ENCODE results near the gene POU3F2. TPM values are rescaled to one million over a fixed set of nuclear protein-coding genes. Genes with fewer than 3 reads are reported as not detected.

POU3F2 gene
- total and polyA plus RNA-seq, 5 donors from 2014 or later: not detected

DNA sequence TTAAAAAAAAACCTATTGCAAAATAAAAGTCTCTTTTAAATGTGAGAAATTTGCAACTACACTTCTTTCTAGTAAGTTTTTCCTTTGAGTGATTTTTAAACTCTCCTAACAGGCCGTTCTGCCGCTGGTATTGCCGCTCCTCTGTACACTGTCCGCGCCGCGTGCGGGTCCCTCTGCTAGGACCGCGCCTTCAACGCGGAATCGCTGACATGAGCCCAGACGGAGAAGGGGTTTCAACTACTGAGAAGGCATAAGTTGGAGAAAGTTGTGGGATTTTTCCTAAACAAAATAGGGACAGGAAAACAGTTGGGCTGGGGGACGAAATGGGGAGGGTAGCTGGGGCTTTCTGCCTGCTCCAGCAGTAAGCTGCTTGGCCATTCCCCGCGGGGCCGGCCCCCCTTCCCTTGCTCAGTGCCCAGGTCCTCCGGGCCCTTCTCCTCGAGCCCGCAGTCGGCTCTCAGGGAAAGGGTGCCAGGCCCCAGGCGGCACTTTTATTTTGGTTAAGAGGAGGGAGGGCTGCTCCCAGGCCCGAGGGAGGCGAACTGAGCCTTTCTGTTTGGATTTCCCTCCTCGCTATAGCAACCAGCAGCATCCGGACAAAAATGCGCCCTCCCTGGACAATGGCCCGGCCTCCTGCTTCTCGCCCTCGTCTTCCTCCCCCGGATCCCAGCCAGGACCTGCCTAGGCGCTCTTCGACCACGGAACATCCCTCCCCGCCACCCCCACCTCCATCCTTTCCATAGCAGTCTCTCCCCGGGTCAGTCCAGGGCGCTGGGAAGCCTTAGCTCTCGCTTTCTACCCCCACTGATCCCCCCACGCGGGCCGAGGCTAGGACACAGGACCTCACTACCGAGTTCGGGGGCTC is 6.8 kb upstream of the POU3F2 start:
- Histone ChIP-seq H3K4me1 (ENCODE audit: control insufficient read depth, insufficient read depth, low read length, poor library complexity, severe bottlenecking) (peaks cover 19% of the 10 kb centered on the region), H3K36me3 (ENCODE audit: control insufficient read depth, insufficient read depth, low read length) (no peaks in the 10 kb centered on the region), H3K4me3 (ENCODE audit: low read depth, low read length) (no peak overlapping the region), H3K27ac (ENCODE audit: insufficient read depth, low read length, poor library complexity, severe bottlenecking) (no peak overlapping the region), H3K9me3 (ENCODE audit: control insufficient read depth in 2 of 2, low read length in 2 of 2) (no peaks in the 10 kb centered on the region), H3K27me3 (ENCODE audit: control insufficient read depth, insufficient read depth, low read length) (peaks cover 50% of the 10 kb centered on the region)
- Mint-ChIP-seq H3K27ac (no peak overlapping the region), H3K9me3 (peaks cover 0 to 4% (median 3%) of the 10 kb centered on the region in 7 donors), H3K36me3 (no peaks in the 10 kb centered on the region), H3K4me1 (peaks cover 7 to 45% (median 35%) of the 10 kb centered on the region in 4 donors), H3K4me3 (no peak overlapping the region), H3K27me3 (peaks cover 93% of the 10 kb centered on the region)
- ATAC-seq (ENCODE audit: low read depth in 2 of 2) (no peak), DNase-seq (no peak)

DNA sequence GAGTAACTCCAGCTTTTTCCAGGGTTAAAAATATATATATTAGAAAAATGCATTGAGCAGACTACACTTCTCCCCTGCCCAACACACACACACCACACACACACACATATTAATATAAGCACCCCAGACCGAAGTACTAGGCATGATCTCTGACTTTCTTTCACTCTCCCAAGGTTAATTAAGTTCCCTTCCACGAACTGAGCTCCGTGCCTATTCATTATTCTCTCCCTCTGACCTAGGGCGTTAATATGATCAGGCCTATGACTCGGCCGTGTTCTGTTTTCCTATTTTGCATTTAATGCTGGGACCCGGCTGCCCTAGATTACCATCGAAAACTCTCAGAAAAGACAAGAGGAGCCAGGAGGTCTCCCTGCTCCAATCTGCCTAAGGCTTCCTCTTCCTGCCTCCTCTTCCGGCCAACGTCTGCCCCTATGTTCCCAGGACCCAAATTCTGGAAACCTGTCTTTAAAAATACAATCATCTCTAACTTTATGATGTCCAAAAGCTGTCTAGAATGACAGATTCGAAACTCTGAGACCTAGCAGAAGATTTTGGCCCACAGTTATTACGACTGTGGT is 6.1 kb upstream of the POU3F2 start:
- no peaks in the 10 kb centered on the region for H3K36me3 Mint-ChIP-seq
- no peaks in the 10 kb centered on the region for H3K36me3 ChIP-seq (ENCODE audit: control insufficient read depth, insufficient read depth, low read length)
- peaks cover 7 to 53% (median 41%) of the 10 kb centered on the region in 4 donors for H3K4me1 Mint-ChIP-seq
- H3K27me3 Mint-ChIP-seq: peaks cover 97% of the 10 kb centered on the region
- no peak overlapping the region for H3K4me3 ChIP-seq (ENCODE audit: low read depth, low read length)
- peaks cover 0 to 4% (median 3%) of the 10 kb centered on the region in 7 donors for H3K9me3 Mint-ChIP-seq
- peaks cover 26% of the 10 kb centered on the region for H3K4me1 ChIP-seq (ENCODE audit: control insufficient read depth, insufficient read depth, low read length, poor library complexity, severe bottlenecking)
- H3K27me3 ChIP-seq (ENCODE audit: control insufficient read depth, insufficient read depth, low read length): peaks cover 47% of the 10 kb centered on the region
- H3K9me3 ChIP-seq (ENCODE audit: control insufficient read depth in 2 of 2, low read length in 2 of 2): no peaks in the 10 kb centered on the region
- no peak for DNase-seq
- no peak for ATAC-seq (ENCODE audit: low read depth in 2 of 2)
- peak overlapping the region in 1 of 4 donors; percentile 39 for H3K4me3 Mint-ChIP-seq
- H3K27ac Mint-ChIP-seq: no peak overlapping the region
- H3K27ac ChIP-seq (ENCODE audit: insufficient read depth, low read length, poor library complexity, severe bottlenecking): no peak overlapping the region

DNA sequence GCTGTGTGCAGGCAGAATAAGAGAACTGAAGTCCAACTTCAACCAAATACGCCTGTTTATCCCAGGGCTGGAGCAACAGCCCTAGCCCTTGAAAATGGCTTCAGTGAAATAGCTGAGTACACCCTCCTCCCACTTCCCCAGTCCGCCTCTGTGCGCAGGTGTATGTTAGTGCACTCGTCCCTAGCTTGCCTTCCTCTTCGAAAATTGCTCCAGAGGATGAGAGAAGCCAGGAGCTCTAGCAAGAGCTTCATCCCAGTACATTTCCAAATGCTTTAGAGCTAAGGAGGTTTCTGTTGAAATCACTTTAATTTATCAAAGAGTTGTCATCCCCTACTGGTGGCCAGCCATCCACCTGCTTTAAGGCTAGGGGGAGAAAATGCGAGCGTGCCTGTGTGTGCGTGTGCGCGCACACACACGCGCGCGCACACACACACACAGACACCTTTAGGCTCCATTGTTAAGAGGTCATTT is 5.4 kb upstream of the POU3F2 start:
- Histone ChIP-seq H3K36me3 (ENCODE audit: control insufficient read depth, insufficient read depth, low read length) (no peaks in the 10 kb centered on the region), H3K4me3 (ENCODE audit: low read depth, low read length) (no peak overlapping the region), H3K9me3 (ENCODE audit: control insufficient read depth in 2 of 2, low read length in 2 of 2) (no peaks in the 10 kb centered on the region), H3K27ac (ENCODE audit: insufficient read depth, low read length, poor library complexity, severe bottlenecking) (no peak overlapping the region), H3K4me1 (ENCODE audit: control insufficient read depth, insufficient read depth, low read length, poor library complexity, severe bottlenecking) (peaks cover 33% of the 10 kb centered on the region), H3K27me3 (ENCODE audit: control insufficient read depth, insufficient read depth, low read length) (peaks cover 49% of the 10 kb centered on the region)
- DNase-seq (no peak), ATAC-seq (ENCODE audit: low read depth in 2 of 2) (no peak)
- no peak overlapping the region for H3K27ac Mint-ChIP-seq
- H3K4me3 Mint-ChIP-seq: peak overlapping the region in 2 of 4 donors; percentile 7 to 54
- peaks cover 0 to 5% (median 3%) of the 10 kb centered on the region in 7 donors for H3K9me3 Mint-ChIP-seq
- peaks cover 7 to 54% (median 44%) of the 10 kb centered on the region in 4 donors for H3K4me1 Mint-ChIP-seq
- no peaks in the 10 kb centered on the region for H3K36me3 Mint-ChIP-seq
- peaks cover 97% of the 10 kb centered on the region for H3K27me3 Mint-ChIP-seq

DNA sequence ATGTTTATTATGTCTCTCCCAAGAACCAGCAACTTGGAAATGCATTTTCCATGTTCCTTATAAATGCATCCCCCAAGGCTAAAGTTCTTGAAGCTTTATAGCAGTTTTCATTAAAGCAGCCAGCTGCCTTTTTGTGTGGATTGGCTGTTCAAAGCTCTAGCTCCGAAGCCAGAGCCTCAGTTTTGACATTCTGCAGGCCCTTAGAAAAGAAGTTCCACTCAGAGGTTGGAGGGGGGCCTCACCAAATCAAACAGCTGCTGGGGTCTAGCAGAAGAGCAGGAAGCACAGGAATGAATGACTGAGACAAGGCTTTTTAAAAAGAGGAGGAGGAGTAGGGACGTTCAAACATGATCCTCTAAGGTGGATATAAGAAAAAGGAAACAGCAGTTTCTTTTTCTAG is 4.2 kb upstream of the POU3F2 start:
- DNase-seq: no peak
- Histone ChIP-seq H3K27me3 (ENCODE audit: control insufficient read depth, insufficient read depth, low read length) (peaks cover 48% of the 10 kb centered on the region), H3K4me3 (ENCODE audit: low read depth, low read length) (no peak overlapping the region), H3K36me3 (ENCODE audit: control insufficient read depth, insufficient read depth, low read length) (no peaks in the 10 kb centered on the region), H3K27ac (ENCODE audit: insufficient read depth, low read length, poor library complexity, severe bottlenecking) (no peak overlapping the region), H3K9me3 (ENCODE audit: control insufficient read depth in 2 of 2, low read length in 2 of 2) (no peaks in the 10 kb centered on the region), H3K4me1 (ENCODE audit: control insufficient read depth, insufficient read depth, low read length, poor library complexity, severe bottlenecking) (peaks cover 31% of the 10 kb centered on the region)
- H3K27me3 Mint-ChIP-seq: peaks cover 94% of the 10 kb centered on the region
- H3K36me3 Mint-ChIP-seq: no peaks in the 10 kb centered on the region
- H3K4me1 Mint-ChIP-seq: peaks cover 7 to 55% (median 43%) of the 10 kb centered on the region in 4 donors
- no peak overlapping the region for H3K27ac Mint-ChIP-seq
- peaks cover 0 to 6% (median 1%) of the 10 kb centered on the region in 7 donors for H3K9me3 Mint-ChIP-seq
- no peak for ATAC-seq (ENCODE audit: low read depth in 2 of 2)
- peak overlapping the region in 1 of 4 donors; percentile 52 for H3K4me3 Mint-ChIP-seq

DNA sequence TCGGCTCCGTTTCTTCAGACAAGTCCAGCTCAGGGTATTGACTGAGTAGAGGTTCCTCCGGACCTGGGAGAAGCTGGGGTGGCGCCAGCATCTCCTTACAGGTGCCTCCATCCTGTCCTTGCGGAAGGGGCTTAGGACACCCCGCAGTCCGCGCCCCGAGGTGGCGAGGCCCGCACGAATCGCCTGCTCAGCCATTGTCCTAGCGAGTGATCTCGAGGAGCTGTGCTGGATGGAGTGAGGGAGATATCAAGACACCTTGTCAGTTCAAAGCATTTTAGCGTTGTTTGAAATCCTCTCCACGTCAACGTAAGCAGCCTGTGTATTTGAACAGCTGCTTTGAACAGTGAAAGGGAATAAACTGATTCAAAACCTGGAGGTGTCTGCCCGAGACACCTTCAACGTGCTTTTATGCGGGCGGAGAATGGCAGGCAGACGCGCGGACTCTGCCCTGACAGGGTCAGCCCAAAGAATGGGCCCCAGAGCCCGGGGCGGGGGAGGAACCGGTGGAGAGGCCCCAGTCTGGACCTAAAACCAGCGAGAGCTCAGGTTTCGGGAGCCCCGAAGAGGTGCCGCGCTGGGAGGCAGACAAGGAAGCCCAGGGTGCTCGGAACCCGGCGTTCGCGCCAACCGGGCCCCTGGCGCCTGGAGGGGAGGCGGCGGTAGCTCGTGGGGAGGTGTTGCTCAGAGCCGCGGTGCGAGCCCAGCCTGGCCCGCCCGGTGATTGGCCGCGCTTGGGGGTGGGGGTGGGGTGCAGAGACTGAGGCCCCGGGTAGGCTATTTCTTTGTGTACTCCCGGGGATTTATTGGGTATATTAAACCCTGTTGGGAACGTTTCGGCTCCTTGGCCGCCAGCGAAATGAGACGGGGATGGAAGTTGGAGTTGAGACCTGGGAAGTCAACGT is 3.1 kb upstream of the POU3F2 start:
- Mint-ChIP-seq H3K4me3 (peak overlapping the region; percentile 71 to 88 (median 78)), H3K9me3 (peaks cover 0 to 8% (median 1%) of the 10 kb centered on the region in 7 donors), H3K27me3 (peaks cover 90% of the 10 kb centered on the region), H3K36me3 (no peaks in the 10 kb centered on the region), H3K4me1 (peaks cover 14 to 62% (median 48%) of the 10 kb centered on the region in 4 donors), H3K27ac (no peak overlapping the region)
- Histone ChIP-seq H3K36me3 (ENCODE audit: control insufficient read depth, insufficient read depth, low read length) (no peaks in the 10 kb centered on the region), H3K27ac (ENCODE audit: insufficient read depth, low read length, poor library complexity, severe bottlenecking) (no peak overlapping the region), H3K4me3 (ENCODE audit: low read depth, low read length) (no peak overlapping the region), H3K9me3 (ENCODE audit: control insufficient read depth in 2 of 2, low read length in 2 of 2) (no peaks in the 10 kb centered on the region), H3K4me1 (ENCODE audit: control insufficient read depth, insufficient read depth, low read length, poor library complexity, severe bottlenecking) (peaks cover 41% of the 10 kb centered on the region), H3K27me3 (ENCODE audit: control insufficient read depth, insufficient read depth, low read length) (peaks cover 41% of the 10 kb centered on the region)
- ATAC-seq (ENCODE audit: low read depth in 2 of 2): no peak
- no peak for DNase-seq

DNA sequence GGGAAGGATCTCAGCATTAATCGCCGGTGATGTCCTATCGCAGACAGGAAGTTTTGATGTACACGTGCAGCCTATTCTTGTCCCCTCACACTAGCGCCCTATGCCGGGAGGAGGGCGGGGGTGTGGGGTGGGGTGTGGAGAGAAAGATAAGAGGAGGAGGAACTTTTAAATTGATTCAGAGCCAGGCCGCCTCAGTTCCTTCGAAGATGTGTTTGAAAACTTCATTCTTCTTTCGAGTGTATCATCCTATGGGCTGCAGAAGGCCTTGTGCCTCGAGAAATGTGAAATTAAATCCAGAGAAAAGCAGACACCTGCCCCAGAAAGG is 2.5 kb upstream of the POU3F2 start:
- Mint-ChIP-seq H3K27ac (no peak overlapping the region), H3K27me3 (peaks cover 90% of the 10 kb centered on the region), H3K36me3 (no peaks in the 10 kb centered on the region), H3K9me3 (peaks cover 0 to 8% (median 1%) of the 10 kb centered on the region in 7 donors), H3K4me3 (peak overlapping the region; percentile 71 to 78 (median 74)), H3K4me1 (peaks cover 15 to 64% (median 51%) of the 10 kb centered on the region in 4 donors)
- ATAC-seq (ENCODE audit: low read depth in 2 of 2) (no peak), DNase-seq (no peak)
- Histone ChIP-seq H3K36me3 (ENCODE audit: control insufficient read depth, insufficient read depth, low read length) (no peaks in the 10 kb centered on the region), H3K4me3 (ENCODE audit: low read depth, low read length) (no peak overlapping the region), H3K27ac (ENCODE audit: insufficient read depth, low read length, poor library complexity, severe bottlenecking) (no peak overlapping the region), H3K9me3 (ENCODE audit: control insufficient read depth in 2 of 2, low read length in 2 of 2) (no peaks in the 10 kb centered on the region), H3K4me1 (ENCODE audit: control insufficient read depth, insufficient read depth, low read length, poor library complexity, severe bottlenecking) (peaks cover 41% of the 10 kb centered on the region), H3K27me3 (ENCODE audit: control insufficient read depth, insufficient read depth, low read length) (peaks cover 41% of the 10 kb centered on the region)

DNA sequence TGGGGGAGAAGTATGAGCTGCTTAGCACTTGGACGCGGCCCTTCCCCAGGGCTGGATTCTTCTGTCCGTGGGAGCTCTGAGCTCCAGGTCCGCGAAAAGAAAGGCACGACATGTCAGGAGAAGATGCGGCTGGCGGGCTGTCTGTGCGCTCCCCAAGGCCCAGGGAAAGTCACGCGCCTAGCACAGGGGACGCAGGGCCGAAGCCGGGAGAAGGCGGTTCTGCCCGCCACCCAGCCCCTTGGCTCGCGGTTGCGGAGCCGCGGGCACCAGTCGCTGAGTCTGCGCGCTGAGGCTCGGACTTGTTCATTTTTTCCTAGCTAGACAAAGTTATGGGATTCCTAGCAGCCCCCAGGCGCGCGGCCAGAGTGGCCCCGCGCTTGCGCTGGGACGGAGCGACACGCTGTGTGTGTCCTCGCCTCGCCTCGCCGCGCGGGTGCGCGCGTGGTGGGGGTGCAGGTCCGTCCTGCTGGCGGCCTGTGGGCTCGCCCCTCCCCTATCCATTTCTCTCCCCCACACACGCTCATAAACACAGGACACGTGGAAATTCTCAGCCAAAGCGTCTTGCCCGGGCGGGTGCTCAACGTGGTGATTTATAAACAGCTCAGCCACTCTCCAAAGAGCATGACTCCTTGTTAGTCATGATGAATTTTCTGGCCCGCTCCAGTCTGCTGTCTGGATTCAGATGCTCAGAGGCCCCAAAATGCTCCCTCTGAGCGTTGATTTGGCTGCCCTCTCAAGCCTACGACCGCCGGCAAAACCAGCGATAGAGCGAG is 1.9 kb upstream of the POU3F2 start:
- Histone ChIP-seq H3K36me3 (ENCODE audit: control insufficient read depth, insufficient read depth, low read length) (no peaks in the 10 kb centered on the region), H3K4me1 (ENCODE audit: control insufficient read depth, insufficient read depth, low read length, poor library complexity, severe bottlenecking) (peaks cover 41% of the 10 kb centered on the region), H3K9me3 (ENCODE audit: control insufficient read depth in 2 of 2, low read length in 2 of 2) (no peaks in the 10 kb centered on the region), H3K27me3 (ENCODE audit: control insufficient read depth, insufficient read depth, low read length) (peaks cover 40% of the 10 kb centered on the region), H3K27ac (ENCODE audit: insufficient read depth, low read length, poor library complexity, severe bottlenecking) (no peak overlapping the region), H3K4me3 (ENCODE audit: low read depth, low read length) (no peak overlapping the region)
- no peak for DNase-seq
- Mint-ChIP-seq H3K4me3 (peak overlapping the region; percentile 84 to 97 (median 94)), H3K9me3 (peaks cover 0 to 8% (median 0%) of the 10 kb centered on the region in 7 donors), H3K27ac (no peak overlapping the region), H3K36me3 (no peaks in the 10 kb centered on the region), H3K27me3 (peaks cover 90% of the 10 kb centered on the region), H3K4me1 (peaks cover 15 to 63% (median 51%) of the 10 kb centered on the region in 4 donors)
- no peak for ATAC-seq (ENCODE audit: low read depth in 2 of 2)

All from CD4-positive, CD25-positive, alpha-beta regulatory T cell (primary cell).